ENCODE measurements around the gene MAS1L. TPM values are rescaled to one million over a fixed set of nuclear protein-coding genes. Genes with fewer than 3 reads are reported as not detected.
"Not testable (repeated sequence)": the region's sequence is repeated elsewhere in the genome, so short reads cannot be mapped to it uniquely, and the experiment has no call there.

MAS1L gene
- total RNA-seq, 1 experiment from 2014 or later, result not detected

GRCh38 chr6:29436730-29437129 lies 51.0 kb downstream of the MAS1L start:
- H3K36me3 ChIP-seq; DNase-seq; H3K9me3 ChIP-seq (replicated peaks); H3K4me1 ChIP-seq; H3K4me3 ChIP-seq; H3K27me3 ChIP-seq; H3K27ac ChIP-seq: not testable (repeated sequence)

Other genes starting within 250 kb of the MAS1L start
- gene OR14J1, start 186.3 kb downstream of the MAS1L start, total RNA-seq (2014; rRNA removed; shearing (Covaris generic)), result not detected in 2 replicates
- gene OR5V1, start 119.1 kb downstream of the MAS1L start, total RNA-seq (2014; rRNA removed; shearing (Covaris generic)), result not detected in 2 replicates
- not detected in 2 replicates for gene OR12D3, start 112.7 kb downstream of the MAS1L start, total RNA-seq (2014; rRNA removed; shearing (Covaris generic))
- gene OR12D2, start 92.3 kb downstream of the MAS1L start, total RNA-seq (2014; rRNA removed; shearing (Covaris generic)), result not detected in 2 replicates
- gene OR12D1, start 73.0 kb downstream of the MAS1L start, total RNA-seq (2014; rRNA removed; shearing (Covaris generic)), result not detected in 2 replicates
- gene OR10C1, start 48.6 kb downstream of the MAS1L start, total RNA-seq (2014; rRNA removed; shearing (Covaris generic)), result not detected in 2 replicates
- not detected in 2 replicates for gene OR11A1, start 30.9 kb downstream of the MAS1L start, total RNA-seq (2014; rRNA removed; shearing (Covaris generic))
- gene OR2H1, start 30.8 kb downstream of the MAS1L start, total RNA-seq (2014; rRNA removed; shearing (Covaris generic)), result not detected in 2 replicates
- not detected in 2 replicates for gene UBD, start 71.8 kb upstream of the MAS1L start, total RNA-seq (2014; rRNA removed; shearing (Covaris generic))
- not detected in 2 replicates for gene OR2H2, start 97.2 kb upstream of the MAS1L start, total RNA-seq (2014; rRNA removed; shearing (Covaris generic))
- gene GABBR1, start 145.2 kb upstream of the MAS1L start, total RNA-seq (2014; rRNA removed; shearing (Covaris generic)), result 5.5 and 12.1 TPM in 2 replicates
- not detected in 2 replicates for gene MOG, start 169.1 kb upstream of the MAS1L start, total RNA-seq (2014; rRNA removed; shearing (Covaris generic))
- 0.08 TPM in 1 of 2 replicates, not detected in the other for gene ZFP57, start 193.2 kb upstream of the MAS1L start, total RNA-seq (2014; rRNA removed; shearing (Covaris generic))
- gene HLA-F, start 235.5 kb upstream of the MAS1L start, total RNA-seq (2014; rRNA removed; shearing (Covaris generic)), result not detected in 2 replicates